Uterus (tissue), 2 donors: Measurements from ENCODE around the gene GGA3.
"Not testable (repeated sequence)": the region's sequence is repeated elsewhere in the genome, so short reads cannot be mapped to it uniquely, and the experiment has no call there.

Source experiments
- CTCF ChIP-seq, 4 experiments: fragments of 200-600 bp in 2 of 4; fragments of 450-650 bp in 2 of 4; sonication (generic) in 2 of 4; IDR thresholded peaks; one replicate each; pipeline ENCODE4 v1.5.1; 2016 to 2019; ENCODE audit warnings: antibody characterized with exemption in 4 of 4, mild to moderate bottlenecking in 2 of 4, moderate library complexity in 1 of 4
- POLR2A ChIP-seq, 2 donors: fragments of 450-650 bp; IDR thresholded peaks; one replicate each; pipeline ENCODE4 v1.6.1; 2016; ENCODE audit warnings: antibody characterized with exemption in 2 of 2, mild to moderate bottlenecking in 1 of 2, moderate library complexity in 1 of 2

DNA sequence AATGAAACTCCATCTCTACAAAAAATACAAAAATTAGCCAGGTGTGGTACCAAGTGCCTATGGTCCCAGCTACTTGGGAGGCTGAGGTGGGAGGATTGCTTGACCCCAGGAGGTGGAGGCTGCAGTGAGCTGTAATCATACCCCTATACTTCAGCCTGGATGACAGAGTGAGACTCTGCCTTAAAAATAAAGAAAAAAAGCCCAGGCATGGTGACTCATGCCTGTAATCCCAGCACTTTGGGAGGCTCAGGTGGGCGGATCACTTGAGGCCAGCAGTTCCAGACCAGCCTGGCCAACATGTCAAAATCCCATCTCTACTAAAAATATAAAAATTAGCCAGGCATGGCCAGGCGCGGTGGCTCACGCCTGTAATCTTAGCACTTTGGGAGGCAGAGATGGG, 18.8 kb upstream of the GGA3 start:
- not testable (repeated sequence) for TF ChIP-seq POLR2A, CTCF (IDR thresholded peaks at IDR 0.05)
